GM18511 (cell line): ENCODE results near the gene ACAP1.
"Not testable (repeated sequence)": the region's sequence is repeated elsewhere in the genome, so short reads cannot be mapped to it uniquely, and the experiment has no call there.

Source experiments
- ATAC-seq: cut with Tn5 transposase; IDR thresholded peaks from one replicate; pipeline ENCODE4 v1.9.1; 2021; ENCODE audit warnings: mild to moderate bottlenecking, moderate library complexity; ENCODE audit not compliant: unreplicated experiment

ACAP1 gene

DNA sequence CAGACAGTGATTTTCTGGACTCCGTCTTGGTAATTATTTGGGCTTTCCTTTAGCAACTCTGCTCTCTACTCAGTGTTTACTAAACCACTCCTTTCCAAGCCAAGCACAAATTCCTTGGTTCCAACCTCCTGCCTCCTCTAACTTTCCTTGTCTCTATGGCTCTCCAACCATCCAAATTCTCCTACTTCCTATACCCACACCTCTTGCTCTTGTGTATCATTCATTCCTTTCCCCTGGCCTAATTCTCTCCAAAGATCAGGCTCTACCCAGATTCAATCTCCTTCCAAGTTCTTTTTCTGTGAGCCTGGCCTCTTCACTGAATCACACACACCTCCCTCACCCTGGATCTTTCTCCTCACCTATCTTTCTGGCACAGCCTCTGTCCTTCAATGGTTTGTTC, 8.3 kb upstream of the ACAP1 start:
- ATAC-seq, result no peak

DNA sequence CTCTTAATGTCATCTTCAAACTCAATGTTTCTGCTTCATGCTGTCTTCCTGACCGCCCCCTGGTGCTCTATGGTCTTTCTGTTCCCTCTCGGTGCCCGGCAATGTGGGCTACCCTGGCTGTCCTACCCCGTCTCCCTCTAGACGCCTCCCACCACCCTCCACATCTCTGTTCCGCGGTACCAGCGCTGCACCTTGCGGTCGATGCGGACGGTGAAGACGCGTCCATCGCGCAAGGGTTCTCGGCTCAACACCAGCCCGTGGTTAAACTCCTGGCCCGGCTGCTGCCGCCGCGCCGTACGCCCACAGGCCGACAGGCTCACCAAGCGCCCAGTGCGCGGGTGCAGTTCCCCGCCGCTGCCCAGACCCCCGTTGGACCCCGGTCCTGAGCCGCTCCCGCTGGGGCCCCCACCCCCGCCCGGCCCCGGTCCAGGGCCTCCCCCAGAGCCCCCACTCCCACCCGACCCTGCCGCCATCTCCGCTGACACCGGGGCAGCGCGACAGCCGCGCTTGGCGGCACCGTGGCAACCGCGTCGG, 7.4 kb upstream of the ACAP1 start, which contains the start of gene NEURL4:
NEURL4 (minus strand) TSS at position 496 of the 534 bp plus-strand sequence; CDS start at position 473, 23 bp downstream.
- peak; percentile 21 for ATAC-seq

DNA sequence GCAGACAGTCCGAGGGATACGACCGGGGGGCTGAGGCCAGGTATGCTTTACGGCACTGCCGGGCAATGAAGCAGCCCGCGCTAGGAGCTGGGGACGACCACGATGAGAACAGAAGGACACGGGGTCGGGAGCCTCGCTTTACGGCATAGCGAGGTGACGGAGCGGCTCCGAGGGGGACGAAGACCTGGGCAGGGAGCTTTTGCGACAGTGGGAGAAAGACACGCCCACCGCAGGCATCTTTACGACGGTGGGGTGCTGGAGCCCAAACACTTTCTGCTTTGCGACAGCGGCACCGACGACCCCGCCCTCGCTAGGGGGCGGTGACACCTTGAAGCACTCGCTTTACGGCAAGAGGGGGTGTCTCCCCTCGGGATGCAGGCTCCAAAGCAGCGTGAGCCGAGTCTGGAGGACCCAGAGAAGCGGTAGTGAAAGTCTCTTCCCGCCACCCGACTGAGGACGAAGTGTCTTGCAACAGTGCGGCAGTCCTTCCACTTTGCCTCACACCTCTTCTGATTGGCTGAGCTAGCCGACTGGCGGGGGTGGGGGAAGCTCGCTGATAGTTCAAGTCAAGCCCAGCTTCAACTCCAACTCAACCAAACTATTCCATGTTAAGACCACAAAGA, 6.8 kb upstream of the ACAP1 start:
- peak; percentile 64 for ATAC-seq

DNA sequence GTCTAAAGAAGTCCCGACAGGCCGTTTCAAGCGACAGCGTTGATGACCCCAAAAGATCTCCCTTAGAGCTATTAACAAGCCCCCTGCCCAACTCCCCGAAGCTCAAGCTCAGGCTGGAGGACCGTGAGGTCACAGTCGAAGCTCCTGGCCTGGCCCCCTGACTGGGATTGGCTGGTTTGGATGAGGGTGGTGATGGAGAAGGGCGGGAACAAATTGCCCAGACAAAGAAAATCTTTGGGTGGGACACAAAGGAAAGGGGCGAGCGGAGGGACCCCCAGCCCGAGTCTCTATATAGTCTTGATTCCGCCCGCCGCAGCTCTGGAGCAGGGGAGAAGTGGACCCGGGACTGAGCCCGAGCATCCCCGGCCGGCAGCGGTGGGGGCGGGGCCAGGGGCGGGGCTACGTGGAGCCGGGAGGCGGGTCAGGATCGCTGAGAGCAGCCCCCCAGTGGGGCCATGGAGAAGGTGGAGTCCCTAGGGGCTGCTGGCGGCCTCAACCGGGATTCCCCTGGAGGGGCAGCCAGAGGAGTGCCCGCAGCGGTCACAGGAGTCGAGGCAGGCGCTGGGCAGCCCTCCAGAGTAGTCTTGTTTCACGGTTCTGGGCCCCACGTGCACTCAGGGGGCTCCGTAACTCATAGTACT, 6.2 kb upstream of the ACAP1 start:
- peak; percentile 57 for ATAC-seq

DNA sequence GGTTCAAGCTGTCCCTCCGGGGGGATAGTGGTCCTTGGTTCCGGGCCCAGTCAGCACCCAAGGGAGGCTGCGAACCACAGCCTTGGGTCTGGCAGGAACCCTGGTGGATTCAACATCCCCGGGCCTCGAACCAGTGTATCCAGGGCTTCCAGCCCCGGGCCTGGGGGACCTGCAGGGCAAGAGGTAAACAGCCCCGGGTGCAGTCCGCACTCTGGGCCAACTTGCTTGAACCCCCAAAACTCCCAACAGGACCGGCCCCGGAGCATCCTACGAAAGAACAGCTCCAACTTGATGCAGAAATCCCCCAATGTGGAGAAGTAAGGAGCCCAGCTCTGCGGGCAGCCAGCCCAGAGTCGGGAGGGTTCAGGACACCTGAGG, 5.7 kb upstream of the ACAP1 start:
- no peak for ATAC-seq

DNA sequence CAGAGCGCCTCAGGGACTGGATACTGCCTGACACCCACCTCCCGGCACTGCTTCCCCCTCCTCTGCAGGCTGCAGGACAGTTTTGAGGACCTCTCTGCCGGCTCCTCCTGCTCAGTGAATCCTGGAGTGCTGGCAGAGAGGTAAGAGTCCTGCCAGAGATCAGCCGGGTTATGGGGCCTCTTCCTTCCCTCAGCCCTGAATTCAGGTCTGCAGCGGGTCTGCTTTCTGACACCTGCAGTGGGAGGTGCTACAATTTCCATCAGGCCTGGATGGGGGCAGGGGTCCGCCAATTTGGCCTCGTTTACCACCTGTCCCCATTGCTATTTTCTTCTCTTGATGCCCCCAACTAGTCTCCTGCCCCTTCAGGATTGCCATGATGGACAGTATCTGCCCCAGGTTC, 4.2 kb upstream of the ACAP1 start:
- ATAC-seq, result no peak

DNA sequence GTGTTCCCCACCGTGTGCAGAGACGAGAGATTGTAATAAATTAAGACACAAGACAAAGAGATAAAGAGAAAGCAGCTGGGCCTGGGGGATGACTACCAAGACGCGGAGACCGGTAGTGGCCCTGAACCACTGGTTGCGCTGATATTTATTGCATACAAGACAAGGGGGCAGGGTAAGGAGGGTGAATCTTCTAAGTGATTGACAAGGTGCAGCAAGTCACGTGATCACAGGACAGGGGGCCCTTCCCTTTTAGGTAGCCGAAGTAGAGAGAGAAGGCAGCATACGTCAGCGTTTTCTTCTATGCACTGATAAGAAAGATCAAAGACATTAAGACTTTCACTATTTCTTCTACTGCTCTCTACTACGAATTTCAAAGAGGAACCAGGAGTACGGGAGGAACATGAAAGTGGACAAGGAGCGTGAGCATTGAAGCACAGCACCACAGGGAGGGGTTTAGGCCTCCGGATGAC, 3.7 kb upstream of the ACAP1 start:
- ATAC-seq, result not testable (repeated sequence)

DNA sequence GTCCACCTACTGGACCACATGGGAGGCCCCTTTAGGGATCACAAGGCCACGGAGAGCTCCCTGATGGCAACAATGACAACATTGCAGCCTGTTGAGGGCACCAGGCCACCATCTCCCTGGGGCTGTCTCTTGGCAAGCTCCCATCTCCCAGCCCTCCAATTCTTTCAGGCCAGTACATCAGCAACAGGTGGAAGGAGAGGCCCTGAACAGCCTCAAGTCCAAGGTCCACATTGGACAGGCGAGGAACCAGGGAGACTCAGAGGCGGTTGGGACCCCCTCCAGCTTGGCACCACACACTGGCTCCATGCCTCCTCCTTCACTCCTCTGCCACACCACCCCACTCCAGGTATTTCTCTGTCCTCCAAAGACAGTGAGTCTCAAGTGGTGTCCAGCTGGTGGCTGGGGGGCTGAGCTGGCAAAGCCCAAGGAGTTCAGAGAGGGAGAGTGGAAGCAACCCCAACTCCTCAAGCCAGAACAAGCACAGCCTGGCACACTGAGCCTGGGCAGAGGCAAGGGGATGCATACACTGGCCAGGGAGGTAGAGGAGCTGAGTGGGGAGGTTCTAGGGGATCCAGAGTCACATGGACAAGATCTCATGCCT, 1.3 kb upstream of the ACAP1 start:
- no peak for ATAC-seq

DNA sequence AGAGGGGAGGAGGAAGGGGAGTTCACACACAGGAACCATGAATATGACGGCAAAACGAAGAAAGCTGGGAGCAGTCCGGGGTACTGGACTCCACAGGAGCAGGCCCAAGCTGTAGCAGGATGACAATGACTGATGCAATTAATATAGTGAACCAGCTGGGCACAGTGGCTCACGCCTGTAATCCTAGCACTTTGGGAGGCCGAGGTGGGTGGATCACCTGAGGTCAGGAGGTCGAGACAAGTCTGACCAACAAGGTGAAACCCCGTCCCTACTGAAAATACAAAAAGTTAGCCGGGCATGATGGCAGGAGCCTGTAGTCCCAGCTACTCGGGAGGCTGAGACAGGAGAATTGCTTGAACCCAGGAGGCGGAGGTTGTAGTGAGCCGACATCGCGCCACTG, 564 bp upstream of the ACAP1 start:
- ATAC-seq, result peak; percentile 18

DNA sequence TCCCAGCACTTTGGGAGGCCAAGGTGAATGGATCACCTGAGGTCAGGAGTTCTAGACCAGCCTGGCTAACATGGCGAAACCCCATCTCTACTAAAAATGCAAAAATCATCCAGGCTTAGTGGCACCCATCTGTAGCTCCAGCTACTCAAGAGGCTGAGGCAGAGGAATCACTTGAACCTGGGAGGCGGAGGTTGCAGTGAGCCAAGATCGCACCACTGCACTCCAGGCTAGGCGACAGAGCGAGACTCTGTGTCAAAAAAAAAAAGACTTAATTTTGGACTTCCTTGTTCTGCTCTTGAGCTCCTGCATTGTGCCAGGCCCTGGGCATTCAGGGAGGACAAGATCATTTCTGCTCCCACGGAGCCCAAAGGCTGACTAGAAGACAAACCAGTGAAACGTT, 1.3 kb downstream of the ACAP1 start:
- not testable (repeated sequence) for ATAC-seq

DNA sequence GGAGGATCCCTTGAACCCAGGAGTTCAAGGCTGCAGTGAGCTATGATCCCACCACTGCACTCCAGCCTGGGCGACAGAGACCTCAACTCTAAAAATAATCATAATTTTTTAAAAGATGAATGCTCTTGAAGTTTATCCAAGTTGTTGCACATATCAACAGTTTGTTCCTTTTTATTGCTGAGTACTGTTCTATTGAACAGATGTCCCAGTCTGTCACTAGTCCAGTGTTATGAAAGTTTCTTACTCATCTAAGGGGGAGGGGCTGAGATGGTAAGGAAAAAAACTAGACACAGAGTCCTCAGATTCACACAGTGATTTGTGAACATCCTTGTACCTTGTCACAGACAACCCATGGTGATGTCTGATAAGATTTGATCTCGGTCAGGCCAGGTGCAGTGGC, 3.9 kb downstream of the ACAP1 start:
- ATAC-seq, result no peak

DNA sequence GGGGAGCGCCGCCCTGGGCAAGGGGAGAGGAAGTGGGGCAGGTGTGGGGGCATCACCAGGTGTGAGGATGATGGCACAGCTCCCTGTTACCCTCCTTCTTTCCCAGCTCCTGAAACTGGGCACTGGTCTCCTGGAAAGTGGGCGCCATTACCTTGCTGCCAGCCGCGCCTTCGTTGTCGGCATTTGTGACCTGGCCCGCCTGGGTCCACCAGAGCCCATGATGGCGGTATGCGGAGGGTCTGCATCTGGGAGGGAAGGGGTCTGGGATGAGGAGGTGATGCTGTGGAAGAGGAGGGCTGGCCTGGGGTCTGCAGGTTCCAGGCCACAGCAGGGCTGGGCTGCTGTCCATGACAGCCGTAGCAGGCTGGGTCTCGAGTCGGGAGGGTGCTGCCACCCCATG, 5.5 kb downstream of the ACAP1 start:
- no peak for ATAC-seq

DNA sequence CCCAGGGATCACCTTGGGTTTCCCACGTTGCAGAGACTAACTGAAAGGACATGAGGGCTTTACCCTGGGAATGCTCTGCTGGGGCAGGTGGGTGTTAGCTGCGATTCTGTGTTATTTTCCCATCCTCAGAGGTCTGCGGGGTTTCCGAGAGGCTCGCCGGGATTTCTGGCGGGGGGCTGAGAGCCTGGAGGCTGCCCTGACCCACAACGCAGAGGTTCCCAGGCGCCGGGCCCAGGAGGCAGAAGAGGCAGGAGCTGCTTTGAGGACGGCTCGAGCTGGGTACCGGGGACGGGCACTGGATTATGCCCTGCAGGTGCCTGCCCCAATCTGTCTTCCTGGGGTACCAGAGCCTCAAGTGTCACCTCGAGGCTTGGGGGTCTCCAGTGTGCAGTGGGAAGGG, 6.9 kb downstream of the ACAP1 start:
- ATAC-seq, result no peak

DNA sequence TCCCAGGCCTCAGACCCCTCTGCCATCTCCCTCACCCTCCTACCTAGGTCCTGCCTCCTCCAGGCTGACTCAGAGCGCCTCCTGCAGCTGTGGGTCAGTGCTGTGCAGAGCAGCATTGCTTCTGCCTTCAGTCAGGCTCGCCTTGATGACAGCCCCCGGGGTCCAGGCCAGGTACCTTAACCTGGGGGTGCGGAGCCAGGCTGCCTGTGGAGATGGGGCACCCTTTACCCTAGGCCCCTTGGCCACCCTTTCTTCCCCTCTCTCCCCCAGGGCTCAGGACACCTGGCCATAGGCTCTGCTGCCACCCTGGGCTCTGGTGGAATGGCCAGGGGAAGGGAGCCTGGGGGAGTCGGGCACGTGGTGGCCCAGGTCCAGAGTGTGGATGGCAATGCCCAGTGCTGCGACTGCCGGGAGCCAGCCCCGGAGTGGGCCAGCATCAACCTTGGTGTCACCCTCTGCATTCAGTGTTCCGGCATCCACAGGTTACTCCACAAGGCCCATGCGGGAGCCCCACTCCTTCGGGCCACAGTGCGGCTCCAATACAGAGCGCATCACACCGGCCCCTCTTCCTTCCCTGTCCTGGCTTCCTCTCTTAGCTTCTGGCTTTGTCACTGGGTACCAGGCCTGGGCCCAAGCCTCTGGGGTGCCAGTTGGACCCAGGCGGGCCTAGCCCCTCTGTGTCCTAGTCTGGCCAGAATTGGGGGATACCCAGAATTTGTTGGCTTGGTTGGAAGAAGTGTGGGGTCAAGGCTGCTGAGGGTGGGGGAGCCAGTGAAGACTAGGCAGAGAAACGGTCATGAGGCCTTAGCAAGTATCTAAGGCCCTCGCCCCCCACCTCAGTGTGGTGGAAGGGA, 10.7 kb downstream of the ACAP1 start:
- no peak for ATAC-seq

DNA sequence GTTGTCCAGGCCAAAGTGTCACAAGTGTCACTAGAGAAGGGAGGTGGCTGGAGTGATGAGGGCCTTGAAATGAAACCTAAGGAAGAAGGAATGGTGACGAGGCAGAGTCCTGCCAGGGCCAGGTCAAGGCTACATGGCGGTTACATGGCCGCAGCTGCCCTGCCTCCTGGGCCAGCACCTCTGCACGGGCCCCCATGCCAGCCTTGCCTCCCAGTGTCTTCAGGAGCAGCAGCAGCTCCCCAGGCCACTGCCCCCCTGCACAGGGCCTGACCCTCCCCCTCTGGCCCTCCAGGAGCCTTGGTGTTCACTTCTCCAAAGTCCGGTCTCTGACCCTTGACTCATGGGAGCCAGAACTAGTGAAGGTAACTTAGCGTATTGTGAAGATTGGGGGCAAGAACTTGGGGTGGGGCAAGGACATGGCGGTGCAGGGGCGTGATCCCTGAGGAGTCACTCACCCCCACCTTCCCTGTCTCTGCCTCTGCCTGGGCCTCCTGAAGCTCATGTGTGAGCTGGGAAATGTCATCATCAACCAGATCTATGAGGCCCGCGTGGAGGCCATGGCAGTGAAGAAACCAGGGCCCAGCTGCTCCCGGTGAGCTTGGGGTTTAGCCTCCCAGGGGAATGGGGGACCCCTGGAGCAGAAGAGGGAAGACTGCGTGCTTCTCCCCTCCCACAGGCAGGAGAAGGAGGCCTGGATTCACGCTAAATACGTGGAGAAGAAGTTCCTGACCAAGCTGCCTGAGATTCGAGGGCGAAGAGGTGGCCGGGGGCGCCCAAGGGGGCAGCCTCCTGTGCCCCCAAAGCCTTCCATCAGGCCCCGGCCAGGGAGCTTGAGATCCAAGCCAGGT, 11.5 kb downstream of the ACAP1 start:
- ATAC-seq, result no peak

DNA sequence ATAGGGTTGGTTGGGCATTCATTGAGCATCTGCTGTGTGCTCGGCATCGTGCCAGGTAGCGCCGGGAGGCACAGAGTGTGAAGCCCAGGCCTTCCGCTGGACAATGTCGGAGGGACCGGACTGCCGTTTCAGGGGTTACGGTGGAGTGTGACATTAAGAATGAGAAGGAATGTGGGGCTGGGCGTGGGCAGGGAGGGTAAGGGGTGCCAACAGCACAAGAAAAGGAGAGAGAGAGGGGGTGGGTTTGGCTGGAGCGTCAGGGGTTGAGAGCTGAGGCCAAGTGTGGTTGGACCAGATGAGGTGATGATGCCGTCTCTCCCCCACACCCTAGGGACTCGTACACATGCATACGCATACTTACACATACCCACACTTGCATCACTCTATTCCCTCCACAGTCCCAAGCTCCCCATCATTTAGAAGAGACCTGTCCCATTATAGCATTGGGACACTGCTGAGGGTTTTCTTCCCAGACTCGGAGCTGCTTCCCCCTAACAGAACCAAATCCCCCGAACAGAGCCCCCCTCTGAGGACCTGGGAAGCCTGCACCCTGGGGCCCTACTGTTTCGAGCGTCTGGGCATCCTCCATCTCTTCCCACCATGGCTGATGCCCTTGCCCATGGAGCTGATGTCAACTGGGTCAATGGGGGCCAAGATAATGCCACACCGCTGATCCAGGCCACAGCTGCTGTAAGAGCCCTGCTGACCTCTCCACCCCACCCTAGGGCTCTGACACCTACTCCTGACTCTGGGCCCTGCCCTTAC, 12.3 kb downstream of the ACAP1 start:
- ATAC-seq, result no peak

DNA sequence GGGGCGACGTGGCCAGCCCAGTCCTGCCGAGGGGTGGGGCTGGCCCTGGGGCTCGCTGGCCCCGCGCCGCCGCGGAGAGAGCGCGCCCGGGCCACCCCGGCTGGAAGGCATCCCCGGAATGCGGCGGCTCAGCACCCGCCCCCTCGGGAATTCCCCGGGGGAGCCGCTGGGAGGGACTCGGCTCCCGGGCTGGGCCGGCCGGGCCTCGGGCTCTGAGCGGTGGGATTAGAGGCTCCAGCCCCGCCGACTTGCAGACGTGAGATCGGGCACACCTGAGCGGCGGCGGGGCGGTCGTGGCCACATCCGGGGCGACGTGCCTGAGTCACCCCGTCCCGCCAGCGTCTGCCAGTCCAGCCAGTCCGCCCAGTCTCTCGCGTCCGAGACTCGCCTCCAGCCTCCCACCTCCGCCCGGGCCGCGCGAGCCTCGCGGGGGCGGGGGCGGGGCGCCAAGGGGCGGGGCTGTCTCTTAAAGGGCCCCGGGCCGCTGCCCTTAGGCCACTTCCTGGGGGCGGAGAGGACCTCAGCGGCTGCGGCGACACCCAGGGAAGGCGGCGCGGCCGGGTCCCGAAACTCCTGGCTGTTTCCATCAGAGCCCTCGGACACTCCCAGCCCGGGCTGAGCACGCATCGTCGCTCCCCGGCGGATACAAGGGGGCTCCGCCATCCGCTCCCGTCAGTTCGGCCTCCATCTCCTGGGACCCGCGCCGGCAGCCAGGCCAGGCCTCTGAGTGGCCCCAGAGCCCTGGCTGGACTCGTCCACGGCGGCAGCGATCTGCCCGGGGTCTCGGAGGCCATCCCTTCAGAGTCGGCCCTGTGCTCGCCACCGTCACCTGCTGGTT, 15.6 kb downstream of the ACAP1 start, which contains the start of gene KCTD11:
KCTD11 (plus strand) TSS at position 498 of the 838 bp plus-strand sequence.
- peak; percentile 75 for ATAC-seq

DNA sequence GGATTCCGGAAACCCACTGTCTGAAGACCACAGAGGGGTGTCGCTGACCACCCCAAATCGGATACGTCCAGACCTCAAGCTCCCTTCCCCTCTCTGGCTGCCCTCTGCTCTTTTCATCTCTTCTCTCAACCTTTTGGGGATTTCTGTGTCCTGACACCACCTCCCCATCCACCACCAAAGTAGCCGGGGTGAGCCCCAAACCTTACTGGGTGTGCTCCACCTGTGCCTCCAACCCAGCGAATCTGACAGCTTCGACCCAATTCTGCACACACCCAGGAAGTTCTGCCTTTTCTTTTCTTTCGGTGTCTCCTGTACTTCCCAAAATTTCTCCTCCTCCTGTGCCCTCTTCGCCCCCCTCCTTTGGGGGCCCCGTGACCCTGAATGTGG, 16.2 kb downstream of the ACAP1 start:
- no peak for ATAC-seq
